ENCODE measurements around the gene SAPCD1.

The SAPCD1 gene

GRCh38 chr6:31729979-31730630, 32.4 kb upstream of the SAPCD1 start:
- DNase-seq: no peak

GRCh38 chr6:31730631-31731086, 31.8 kb upstream of the SAPCD1 start:
- no peak for DNase-seq

GRCh38 chr6:31732029-31732428, 30.4 kb upstream of the SAPCD1 start:
- no peak for DNase-seq

- DNase-seq: no peak
Measured at GRCh38 chr6:31733734-31734133, 28.7 kb upstream of the SAPCD1 start.

GRCh38 chr6:31734247-31734820, 28.1 kb upstream of the SAPCD1 start:
- DNase-seq: no peak

- DNase-seq: peak; percentile 39
Measured at GRCh38 chr6:31734821-31735406, 27.5 kb upstream of the SAPCD1 start.

GRCh38 chr6:31736021-31736767, 26.3 kb upstream of the SAPCD1 start, which contains the start of gene CLIC1:
CLIC1 (minus strand) TSS chr6:31736530; CDS start chr6:31736300, 230 bp downstream.
- DNase-seq: peak; percentile 87

GRCh38 chr6:31736768-31737314, 25.6 kb upstream of the SAPCD1 start:
- no peak for DNase-seq

- DNase-seq: peak; percentile 62
Measured at GRCh38 chr6:31737315-31737990, 25.0 kb upstream of the SAPCD1 start.

GRCh38 chr6:31737991-31738979, 24.2 kb upstream of the SAPCD1 start:
- DNase-seq: peak; percentile 86

- peak; percentile 92 for DNase-seq
Measured at GRCh38 chr6:31739639-31740396, 22.6 kb upstream of the SAPCD1 start, which contains the start of gene MSH5. MSH5 (plus strand) TSS chr6:31740005; CDS start chr6:31740467, 462 bp downstream.

- no peak for DNase-seq
Measured at GRCh38 chr6:31740397-31741223, 21.8 kb upstream of the SAPCD1 start.

- DNase-seq: no peak
Measured at GRCh38 chr6:31741815-31742214, 20.6 kb upstream of the SAPCD1 start.

- no peak for DNase-seq
Measured at GRCh38 chr6:31742894-31743293, 19.6 kb upstream of the SAPCD1 start.

GRCh38 chr6:31744422-31744821, 18.0 kb upstream of the SAPCD1 start:
- no peak for DNase-seq

- no peak for DNase-seq
Measured at GRCh38 chr6:31749301-31750036, 13.0 kb upstream of the SAPCD1 start.

GRCh38 chr6:31750411-31751022, 11.9 kb upstream of the SAPCD1 start:
- DNase-seq: no peak

GRCh38 chr6:31752739-31753319, 9.6 kb upstream of the SAPCD1 start:
- DNase-seq: no peak
